ENCODE data around the gene UMODL1. TPM values are rescaled to one million over a fixed set of nuclear protein-coding genes. Genes with fewer than 3 reads are reported as not detected.

Gene UMODL1
- total and polyA plus RNA-seq, 12 donors: 0.10 to 0.79 (median 0.17) TPM; not detected in 9

DNA sequence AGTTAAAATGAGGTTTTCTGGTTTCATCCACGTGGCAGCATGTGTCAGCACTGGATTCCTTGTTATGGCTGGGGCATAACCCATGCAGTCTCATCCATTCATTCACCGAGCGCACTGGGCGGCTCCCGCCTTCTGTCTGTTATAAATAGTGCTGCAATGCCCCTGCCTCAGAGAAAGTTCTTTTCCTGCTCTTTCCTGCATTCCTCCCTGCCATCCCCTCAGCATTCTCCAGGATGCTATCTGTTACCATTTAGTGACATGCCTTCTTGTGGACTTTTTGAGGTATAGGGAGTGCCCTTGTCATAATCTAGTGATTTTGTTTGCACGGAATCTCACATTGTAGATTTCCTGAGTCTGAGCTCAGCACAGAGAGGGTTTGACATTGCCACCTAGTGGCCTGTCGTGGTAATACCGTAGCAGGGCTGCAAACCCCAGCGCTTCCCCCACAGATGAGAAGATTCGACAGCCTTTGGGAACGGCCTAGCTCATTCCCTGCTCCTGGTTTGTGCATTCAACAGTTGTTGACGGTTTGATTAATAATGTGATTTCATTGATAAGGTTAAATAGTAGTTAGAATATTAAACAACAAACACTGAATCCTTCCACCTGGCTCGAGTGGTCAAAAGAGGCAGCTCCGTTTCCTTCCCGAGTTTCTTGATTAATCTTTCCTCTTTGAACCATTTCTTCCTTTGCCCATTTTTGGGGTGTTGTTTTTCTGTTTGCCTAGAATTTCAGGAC, 46.3 kb downstream of the UMODL1 start:
- WGBS, 4 donors: 21 to 25% (median 23%) methylated on average over 15 of the region's 15 CpGs
- H3K27me3 ChIP-seq: peaks cover 5% of the 10 kb centered on the region
- no peaks in the 10 kb centered on the region for H3K4me1 ChIP-seq (replicated peaks in 1 of 2)
- intact Hi-C loops (cut with DNase I): loop anchor here in 1 of 2 donors (5.0 to 10.0 kb wide), 2 partner anchors 300 to 503 kb away; no protein-coding TSS in a partner anchor
- H3K27ac ChIP-seq: no peak overlapping the region
- TF ChIP-seq, protein P1, sequence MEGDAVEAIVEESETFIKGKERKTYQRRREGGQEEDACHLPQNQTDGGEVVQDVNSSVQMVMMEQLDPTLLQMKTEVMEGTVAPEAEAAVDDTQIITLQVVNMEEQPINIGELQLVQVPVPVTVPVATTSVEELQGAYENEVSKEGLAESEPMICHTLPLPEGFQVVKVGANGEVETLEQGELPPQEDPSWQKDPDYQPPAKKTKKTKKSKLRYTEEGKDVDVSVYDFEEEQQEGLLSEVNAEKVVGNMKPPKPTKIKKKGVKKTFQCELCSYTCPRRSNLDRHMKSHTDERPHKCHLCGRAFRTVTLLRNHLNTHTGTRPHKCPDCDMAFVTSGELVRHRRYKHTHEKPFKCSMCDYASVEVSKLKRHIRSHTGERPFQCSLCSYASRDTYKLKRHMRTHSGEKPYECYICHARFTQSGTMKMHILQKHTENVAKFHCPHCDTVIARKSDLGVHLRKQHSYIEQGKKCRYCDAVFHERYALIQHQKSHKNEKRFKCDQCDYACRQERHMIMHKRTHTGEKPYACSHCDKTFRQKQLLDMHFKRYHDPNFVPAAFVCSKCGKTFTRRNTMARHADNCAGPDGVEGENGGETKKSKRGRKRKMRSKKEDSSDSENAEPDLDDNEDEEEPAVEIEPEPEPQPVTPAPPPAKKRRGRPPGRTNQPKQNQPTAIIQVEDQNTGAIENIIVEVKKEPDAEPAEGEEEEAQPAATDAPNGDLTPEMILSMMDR (IDR thresholded peaks at IDR 0.05): peak; percentile 90 to 97 (median 95)
- no peak for TF ChIP-seq POLR2A (IDR thresholded peaks at IDR 0.05)
- DNase-seq: peak; percentile 65 to 92 (median 83)
- H3K36me3 ChIP-seq (replicated peaks in 1 of 2): no peaks in the 10 kb centered on the region
- H3K4me3 ChIP-seq: peak overlapping the region in 1 of 4 donors; percentile 28
- H3K9me3 ChIP-seq (replicated peaks in 1 of 3): no peaks in the 10 kb centered on the region

DNA sequence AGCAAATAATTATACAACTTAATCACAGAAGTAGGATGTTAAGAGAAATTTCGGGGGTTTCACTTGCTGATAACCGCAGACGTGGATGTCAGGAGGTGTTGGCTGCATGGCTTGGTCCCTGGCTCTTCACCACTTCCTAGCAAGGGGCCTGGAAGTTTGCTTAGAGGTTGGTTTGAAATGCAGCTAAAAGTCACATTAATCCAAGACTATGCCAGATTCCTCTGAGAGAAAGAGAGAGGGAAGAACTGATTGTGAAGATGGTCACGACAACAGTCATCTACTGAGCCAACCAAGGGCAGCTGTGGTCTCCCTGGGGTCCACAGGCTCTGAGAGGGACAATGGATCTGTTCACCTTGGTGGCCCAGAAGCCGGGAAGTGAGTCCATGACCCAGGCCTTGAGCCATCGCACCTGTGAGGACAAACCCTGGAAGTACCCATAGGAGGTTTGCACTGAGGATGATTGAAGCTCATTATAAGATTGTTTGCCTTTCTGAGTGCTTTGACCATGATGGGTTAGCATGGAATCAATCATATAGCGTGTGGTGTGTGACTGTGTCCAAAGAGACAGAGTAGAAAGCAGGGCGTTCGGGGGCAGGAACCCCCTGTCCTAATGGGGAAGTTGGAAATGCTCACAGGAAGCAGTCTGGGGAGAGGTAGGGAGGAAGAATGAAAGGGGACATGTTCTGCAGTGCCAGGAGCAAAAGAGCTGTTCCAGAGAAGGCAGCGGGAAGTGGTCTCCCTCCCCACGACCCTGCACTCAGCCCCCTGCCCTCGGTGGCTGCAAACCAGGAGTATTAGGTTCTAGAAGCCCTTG, 47.1 kb downstream of the UMODL1 start:
- Histone ChIP-seq H3K36me3 (replicated peaks in 1 of 2) (no peaks in the 10 kb centered on the region), H3K27ac (no peak overlapping the region), H3K9me3 (replicated peaks in 1 of 3) (no peaks in the 10 kb centered on the region), H3K27me3 (peaks cover 5% of the 10 kb centered on the region), H3K4me1 (replicated peaks in 1 of 2) (no peaks in the 10 kb centered on the region), H3K4me3 (no peak overlapping the region)
- intact Hi-C loops (cut with DNase I): loop anchor here in 1 of 2 donors (5.0 to 10.0 kb wide), 2 partner anchors 301 to 503 kb away; no protein-coding TSS in a partner anchor
- 67 to 75% (median 69%) methylated on average over 12 of the region's 12 CpGs for WGBS, 4 donors
- TF ChIP-seq, protein P1 (IDR thresholded peaks at IDR 0.05): no peak
- TF ChIP-seq POLR2A (IDR thresholded peaks at IDR 0.05): no peak
- DNase-seq: no peak

DNA sequence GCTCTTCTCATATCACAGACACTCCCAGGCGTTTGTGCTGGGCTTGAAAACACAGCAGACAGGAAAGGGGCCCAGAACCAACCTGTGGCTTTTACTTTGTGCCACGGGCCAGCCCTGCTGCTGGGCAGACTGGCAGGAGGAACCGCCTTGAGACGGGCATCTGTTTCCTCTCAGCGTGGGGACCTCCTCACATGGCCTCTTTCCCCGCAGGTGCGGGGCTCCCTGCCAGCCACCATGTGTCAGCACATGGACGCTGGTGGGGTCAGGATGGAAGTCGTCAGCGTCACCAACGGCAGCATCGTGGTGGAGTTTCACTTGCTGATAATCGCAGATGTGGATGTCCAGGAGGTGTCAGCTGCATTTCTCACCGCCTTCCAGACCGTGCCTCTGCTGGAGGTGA, 47.8 kb downstream of the UMODL1 start:
- Histone ChIP-seq H3K4me1 (replicated peaks in 1 of 2) (no peaks in the 10 kb centered on the region), H3K4me3 (no peak overlapping the region), H3K27me3 (peaks cover 5% of the 10 kb centered on the region), H3K9me3 (replicated peaks in 1 of 3) (no peaks in the 10 kb centered on the region), H3K36me3 (replicated peaks in 1 of 2) (no peaks in the 10 kb centered on the region), H3K27ac (no peak overlapping the region)
- 41 to 57% (median 49%) methylated on average over 8 to 15 of the region's 15 CpGs for WGBS, 4 donors
- no peak for TF ChIP-seq POLR2A (IDR thresholded peaks at IDR 0.05)
- TF ChIP-seq, protein P1 (IDR thresholded peaks at IDR 0.05): no peak
- intact Hi-C loops (cut with DNase I): loop anchor here in 1 of 2 donors (5.0 to 10.0 kb wide), 2 partner anchors 302 to 504 kb away; no protein-coding TSS in a partner anchor
- DNase-seq: no peak

Measured in adrenal gland (tissue), 12 donors.